ENCODE measurements around the gene PPP1R1C.
A peak's percentile ranks its signal among the peaks of the same experiment; 100 is the strongest.

Gene PPP1R1C

GRCh38 chr2:181970160-181970794 lies 15.4 kb upstream of the PPP1R1C start:
- DNase-seq (ENCODE audit: low read depth), result no peak
- no peak overlapping the region for H3K4me3 ChIP-seq (ENCODE audit: low read depth, low read length)
- TF ChIP-seq, protein P1, sequence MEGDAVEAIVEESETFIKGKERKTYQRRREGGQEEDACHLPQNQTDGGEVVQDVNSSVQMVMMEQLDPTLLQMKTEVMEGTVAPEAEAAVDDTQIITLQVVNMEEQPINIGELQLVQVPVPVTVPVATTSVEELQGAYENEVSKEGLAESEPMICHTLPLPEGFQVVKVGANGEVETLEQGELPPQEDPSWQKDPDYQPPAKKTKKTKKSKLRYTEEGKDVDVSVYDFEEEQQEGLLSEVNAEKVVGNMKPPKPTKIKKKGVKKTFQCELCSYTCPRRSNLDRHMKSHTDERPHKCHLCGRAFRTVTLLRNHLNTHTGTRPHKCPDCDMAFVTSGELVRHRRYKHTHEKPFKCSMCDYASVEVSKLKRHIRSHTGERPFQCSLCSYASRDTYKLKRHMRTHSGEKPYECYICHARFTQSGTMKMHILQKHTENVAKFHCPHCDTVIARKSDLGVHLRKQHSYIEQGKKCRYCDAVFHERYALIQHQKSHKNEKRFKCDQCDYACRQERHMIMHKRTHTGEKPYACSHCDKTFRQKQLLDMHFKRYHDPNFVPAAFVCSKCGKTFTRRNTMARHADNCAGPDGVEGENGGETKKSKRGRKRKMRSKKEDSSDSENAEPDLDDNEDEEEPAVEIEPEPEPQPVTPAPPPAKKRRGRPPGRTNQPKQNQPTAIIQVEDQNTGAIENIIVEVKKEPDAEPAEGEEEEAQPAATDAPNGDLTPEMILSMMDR (IDR thresholded peaks at IDR 0.05; ENCODE audit: insufficient read depth, low read depth, low read length, missing control alignments), result peak; percentile 9

DNA sequence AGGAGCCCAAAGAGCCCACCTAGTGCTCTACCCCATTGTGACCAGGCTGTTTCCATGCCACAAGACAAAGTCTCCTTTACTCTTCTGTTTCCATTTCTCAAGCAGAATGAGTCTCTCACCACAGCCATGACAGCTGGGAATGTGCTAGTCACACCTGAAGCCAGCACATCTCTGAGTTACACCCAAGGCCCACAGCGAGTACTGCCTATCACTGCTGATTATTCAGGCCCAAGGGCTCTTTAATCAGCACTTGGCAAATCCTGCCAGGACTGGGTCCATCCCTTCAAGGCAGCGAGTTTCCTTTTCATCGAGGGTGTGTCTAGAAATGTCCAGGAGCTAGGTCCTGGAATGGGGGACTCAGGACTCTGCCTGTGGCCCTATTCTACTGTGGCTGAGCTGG lies 14.6 kb upstream of the PPP1R1C start:
- TF ChIP-seq, protein P1 (IDR thresholded peaks at IDR 0.05; ENCODE audit: insufficient read depth, low read depth, low read length, missing control alignments), result no peak
- no peak overlapping the region for H3K4me3 ChIP-seq (ENCODE audit: low read depth, low read length)
- DNase-seq (ENCODE audit: low read depth), result no peak

DNA sequence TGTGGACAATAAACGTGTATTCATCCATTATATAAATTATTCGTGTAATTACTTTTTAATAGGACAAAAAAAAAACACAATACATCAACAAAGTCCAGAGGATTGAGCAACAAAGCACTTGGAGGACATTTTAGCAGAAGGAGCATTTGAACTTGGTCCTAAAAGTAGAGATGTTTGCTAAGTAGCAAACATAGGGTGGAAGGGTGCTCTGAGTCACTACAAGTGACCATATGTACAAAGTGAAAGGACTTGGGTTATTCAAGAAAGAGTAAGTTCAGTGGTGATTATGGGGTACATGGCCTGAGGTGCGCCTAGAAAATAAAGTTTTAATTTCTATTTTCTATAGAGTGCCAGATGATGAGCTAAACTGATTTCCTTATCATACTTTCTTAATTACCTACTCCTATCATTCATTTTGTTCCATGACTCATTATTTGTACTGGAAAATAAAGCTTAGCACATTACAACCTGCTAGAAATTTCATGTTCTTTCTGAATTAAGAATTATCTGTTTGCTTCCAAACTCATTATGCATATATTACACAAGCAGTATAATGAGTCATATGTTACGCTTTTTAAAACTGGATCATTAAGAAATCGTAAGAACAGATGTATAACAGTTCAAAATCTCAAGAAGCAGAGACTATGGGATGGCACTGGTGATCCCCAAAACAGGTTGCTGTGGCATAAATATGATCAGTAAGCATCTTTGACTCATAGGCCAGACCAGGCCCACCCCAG lies 13.1 kb upstream of the PPP1R1C start:
- TF ChIP-seq, protein P1 (IDR thresholded peaks at IDR 0.05; ENCODE audit: insufficient read depth, low read depth, low read length, missing control alignments), result no peak
- DNase-seq (ENCODE audit: low read depth), result no peak
- H3K4me3 ChIP-seq (ENCODE audit: low read depth, low read length), result no peak overlapping the region

DNA sequence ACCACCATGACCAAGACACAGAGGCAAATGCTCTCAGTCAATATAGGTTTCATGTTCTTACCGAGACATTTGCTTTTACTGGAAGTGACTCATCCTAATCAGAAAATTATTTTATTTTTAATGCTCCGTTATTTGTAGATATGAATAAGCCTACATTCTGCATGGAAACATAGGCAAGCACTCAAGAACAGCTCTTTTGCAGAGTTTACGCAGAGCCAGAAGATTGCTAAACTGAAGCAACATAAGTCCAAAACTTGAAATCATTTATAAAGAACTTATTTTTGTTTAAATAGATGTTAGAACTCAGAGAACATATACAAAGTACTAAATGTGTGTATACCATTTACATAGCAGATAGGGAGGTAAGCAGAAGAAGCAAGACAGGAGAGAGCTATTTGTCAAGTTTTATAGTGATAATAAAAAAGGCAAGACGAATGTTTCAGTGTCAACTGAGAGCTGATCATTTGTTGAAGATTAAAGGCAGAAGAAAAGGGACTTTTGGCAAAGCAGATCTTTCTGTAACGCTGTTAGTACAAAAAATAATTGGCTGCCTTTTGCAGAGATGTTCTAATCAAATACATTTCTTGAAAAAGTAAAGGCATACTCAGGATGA lies 12.4 kb upstream of the PPP1R1C start:
- no peak for DNase-seq (ENCODE audit: low read depth)
- no peak overlapping the region for H3K4me3 ChIP-seq (ENCODE audit: low read depth, low read length)
- TF ChIP-seq, protein P1 (IDR thresholded peaks at IDR 0.05; ENCODE audit: insufficient read depth, low read depth, low read length, missing control alignments), result no peak

DNA sequence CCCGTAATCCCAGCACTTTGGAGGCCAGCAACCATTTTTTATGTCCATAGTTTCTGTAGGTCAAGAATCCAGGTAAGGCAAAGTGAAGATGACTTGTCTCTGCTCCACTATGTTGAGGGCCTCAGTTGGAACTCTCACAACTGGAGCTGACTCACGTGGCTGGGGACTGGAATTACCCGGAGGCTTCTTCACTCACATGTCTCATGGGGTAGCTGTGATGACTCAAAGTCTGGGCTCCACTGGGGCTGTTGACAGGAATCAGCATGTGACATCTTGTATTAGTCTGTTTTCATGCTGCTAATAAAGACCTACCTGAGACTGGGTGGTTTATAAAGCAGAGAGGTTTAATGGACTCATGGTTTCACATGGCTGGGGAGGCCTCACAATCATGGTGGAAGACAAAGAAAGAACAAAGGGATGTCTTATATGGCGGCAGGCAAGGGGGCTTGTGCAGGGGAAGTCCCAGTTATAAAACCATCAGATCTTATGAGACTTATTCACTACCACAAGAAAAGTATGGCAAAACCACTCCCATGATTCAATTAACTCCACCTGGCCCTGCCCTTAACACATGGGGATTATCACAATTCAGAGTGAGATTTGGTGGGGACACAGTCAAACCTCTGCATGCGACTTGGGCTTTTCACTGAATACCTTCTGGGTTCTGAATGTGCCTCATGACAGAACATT lies 7.8 kb upstream of the PPP1R1C start:
- TF ChIP-seq, protein P1 (IDR thresholded peaks at IDR 0.05; ENCODE audit: insufficient read depth, low read depth, low read length, missing control alignments), result no peak
- DNase-seq (ENCODE audit: low read depth), result peak; percentile 36

GRCh38 chr2:181978351-181979150 lies 7.1 kb upstream of the PPP1R1C start:
- no peak for DNase-seq (ENCODE audit: low read depth)
- TF ChIP-seq, protein P1 (IDR thresholded peaks at IDR 0.05; ENCODE audit: insufficient read depth, low read depth, low read length, missing control alignments), result no peak
- H3K4me3 ChIP-seq (ENCODE audit: low read depth, low read length), result no peak overlapping the region

More for the DNA sequence above, 7.8 kb upstream of the PPP1R1C start:
- no peak overlapping the region for H3K4me3 ChIP-seq (ENCODE audit: low read depth, low read length)

All from GM12865 (cell line).